HEK293 (cell line): ENCODE results near the gene LYPD6B.

Source experiments
- CTCF ChIA-PET: fragments of 350-600 bp; formaldehyde crosslinking; extraction: SDS; loops from one replicate; lab custom pipeline; 2021; ENCODE audit warnings: antibody characterized with exemption; lab: Yijun Ruan, JAX
- POLR2A ChIA-PET: fragments of 300-600 bp; formaldehyde crosslinking; extraction: SDS; loops from one replicate; lab custom pipeline; 2020; ENCODE audit warnings: antibody characterized with exemption, inconsistent platforms; lab: Yijun Ruan, JAX
- H3K27ac ChIP-seq: fragments of 200-500 bp; sonication (Bioruptor generic); 2 replicates; pipeline ENCODE4 v1.5.1; 2014; ENCODE audit warnings: low read depth, low read length, control low read depth, inconsistent platforms; ENCODE audit errors: extremely low read depth
- H3K36me3 ChIP-seq, 2 experiments: fragments of 200-500 bp in 1 of 2; sonication (Bioruptor generic) in 1 of 2; 1 replicate in 1 of 2; 2 replicates in 1 of 2; pipeline ENCODE4 v1.5.1; 2014 to 2017; ENCODE audit warnings: inconsistent platforms in 2 of 2, low read length in 2 of 2; ENCODE audit not compliant: control insufficient read depth in 2 of 2, insufficient read depth in 1 of 2
- H3K4me1 ChIP-seq: fragments of 200-500 bp; sonication (Bioruptor generic); 2 replicates; pipeline ENCODE4 v1.5.1; 2014; ENCODE audit warnings: mild to moderate bottlenecking, low read length, inconsistent platforms; ENCODE audit not compliant: control insufficient read depth, insufficient read depth
- H3K4me3 ChIP-seq: 2 replicates; pipeline ENCODE4 v1.5.1; 2011; ENCODE audit warnings: low read depth, mild to moderate bottlenecking, control low read depth, low read length, moderate library complexity
- H3K9me3 ChIP-seq: fragments of 200-500 bp; sonication (Bioruptor generic); 2 replicates; pipeline ENCODE4 v1.5.1; 2014; ENCODE audit warnings: low read depth, low read length, inconsistent platforms; ENCODE audit not compliant: control insufficient read depth, insufficient read depth
- AEBP2 ChIP-seq: fragments of 450-650 bp; formaldehyde crosslinking; IDR thresholded peaks from 2 replicates; pipeline ENCODE4 v1.5.1; 2016; ENCODE audit warnings: missing biosample characterization, missing genetic modification characterization, borderline replicate concordance
- KLF1 ChIP-seq: fragments of 450-650 bp; formaldehyde crosslinking; IDR thresholded peaks from 2 replicates; pipeline ENCODE4 v1.5.1; 2016; ENCODE audit warnings: missing biosample characterization, missing genetic modification characterization
- KLF10 ChIP-seq: fragments of 450-650 bp; IDR thresholded peaks from 2 replicates; pipeline ENCODE4 v1.5.1; 2018; ENCODE audit warnings: missing biosample characterization, mild to moderate bottlenecking, missing genetic modification characterization
- MZF1 ChIP-seq: fragments of 450-650 bp; formaldehyde crosslinking; IDR thresholded peaks from 2 replicates; pipeline ENCODE4 v1.5.1; 2017; ENCODE audit warnings: missing biosample characterization, missing genetic modification characterization, borderline replicate concordance
- REPIN1 ChIP-seq: fragments of 450-650 bp; formaldehyde crosslinking; IDR thresholded peaks from 2 replicates; pipeline ENCODE4 v1.5.1; 2017; ENCODE audit warnings: missing biosample characterization, missing genetic modification characterization, low read depth
- SP2 ChIP-seq: fragments of 450-650 bp; formaldehyde crosslinking; IDR thresholded peaks from 2 replicates; pipeline ENCODE4 v1.5.1; 2016; ENCODE audit warnings: missing biosample characterization, missing genetic modification characterization
- ZEB2 ChIP-seq: fragments of 450-650 bp; formaldehyde crosslinking; IDR thresholded peaks from 2 replicates; pipeline ENCODE4 v1.5.1; 2016; ENCODE audit warnings: missing biosample characterization, missing genetic modification characterization
- ZNF114 ChIP-seq: fragments of 450-650 bp; formaldehyde crosslinking; IDR thresholded peaks from 2 replicates; pipeline ENCODE4 v1.5.0; 2017; ENCODE audit warnings: missing biosample characterization, missing genetic modification characterization
- ZNF175 ChIP-seq: fragments of 450-650 bp; formaldehyde crosslinking; IDR thresholded peaks from 2 replicates; pipeline ENCODE4 v1.5.1; 2016; ENCODE audit warnings: missing biosample characterization, missing genetic modification characterization
- ZNF280C ChIP-seq: fragments of 450-650 bp; formaldehyde crosslinking; IDR thresholded peaks from 2 replicates; pipeline ENCODE4 v1.5.1; 2016; ENCODE audit warnings: missing biosample characterization, missing genetic modification characterization
- ZNF280D ChIP-seq: fragments of 450-650 bp; formaldehyde crosslinking; IDR thresholded peaks from 2 replicates; pipeline ENCODE4 v1.5.1; 2016; ENCODE audit warnings: missing biosample characterization, missing genetic modification characterization
- ZNF292 ChIP-seq: fragments of 450-650 bp; formaldehyde crosslinking; IDR thresholded peaks from 2 replicates; pipeline ENCODE4 v1.5.1; 2016; ENCODE audit warnings: low read depth, missing biosample characterization, missing genetic modification characterization, borderline replicate concordance
- ZNF311 ChIP-seq: fragments of 450-650 bp; formaldehyde crosslinking; IDR thresholded peaks from 2 replicates; pipeline ENCODE4 v1.5.1; 2017; ENCODE audit warnings: missing biosample characterization, missing genetic modification characterization, borderline replicate concordance
- ZNF354C ChIP-seq: fragments of 450-650 bp; formaldehyde crosslinking; IDR thresholded peaks from 2 replicates; pipeline ENCODE4 v1.5.1; 2016; ENCODE audit warnings: missing biosample characterization, missing genetic modification characterization, low read depth, borderline replicate concordance
- ZNF433 ChIP-seq: fragments of 450-650 bp; formaldehyde crosslinking; IDR thresholded peaks from 2 replicates; pipeline ENCODE4 v1.5.1; 2016; ENCODE audit warnings: missing biosample characterization, missing genetic modification characterization, low read depth
- ZNF510 ChIP-seq: fragments of 450-650 bp; formaldehyde crosslinking; IDR thresholded peaks from 2 replicates; pipeline ENCODE4 v1.5.1; 2018; ENCODE audit warnings: mild to moderate bottlenecking, missing genetic modification characterization, missing biosample characterization; ENCODE audit not compliant: insufficient replicate concordance
- ZNF549 ChIP-seq: fragments of 450-650 bp; IDR thresholded peaks from 2 replicates; pipeline ENCODE4 v1.5.1; 2018; ENCODE audit warnings: missing biosample characterization, missing genetic modification characterization, mild to moderate bottlenecking, inconsistent platforms, moderate library complexity

Gene LYPD6B

GRCh38 chr2:149009576-149010461 is 28.7 kb upstream of the LYPD6B start:
- CTCF ChIA-PET, result interaction anchor here (0.6 to 3.3 kb wide), 3 partner anchors 8 to 564 kb away, joined by 3 to 19 read pairs (median 4); no protein-coding TSS in a partner anchor
- H3K9me3 ChIP-seq, result no peaks in the 10 kb centered on the region
- no peaks in the 10 kb centered on the region for H3K4me1 ChIP-seq
- no peak for TF ChIP-seq ZNF354C (tag by site-specific recombination)
- POLR2A ChIA-PET, result no interaction called here
- H3K4me3 ChIP-seq, result no peak overlapping the region
- peaks cover 0 to 79% of the 10 kb centered on the region in 2 experiments; a peak in 1 of 3 replicates for H3K36me3 ChIP-seq
- no peak overlapping the region for H3K27ac ChIP-seq

- no peaks in the 10 kb centered on the region for H3K9me3 ChIP-seq
- H3K4me3 ChIP-seq, result no peak overlapping the region
- ChIA-PET CTCF (no interaction called here), POLR2A (no interaction called here)
- peaks cover 0 to 78% of the 10 kb centered on the region in 2 experiments; a peak in 1 of 3 replicates for H3K36me3 ChIP-seq
- no peaks in the 10 kb centered on the region for H3K4me1 ChIP-seq
- H3K27ac ChIP-seq, result no peak overlapping the region
- no peak for TF ChIP-seq MZF1
- no peak for TF ChIP-seq ZNF311 (tag by site-specific recombination)
- TF ChIP-seq SP2 (tag by site-specific recombination), result no peak
Observed at GRCh38 chr2:149012545-149012944, 26.0 kb upstream of the LYPD6B start.

- CTCF ChIA-PET, result interaction anchor here (0.7 to 2.3 kb wide), 8 partner anchors 10 to 878 kb away, joined by 3 to 9 read pairs (median 3); no protein-coding TSS in a partner anchor
- POLR2A ChIA-PET, result no interaction called here
- TF ChIP-seq ZNF433 (tag by site-specific recombination), result no peak
- TF ChIP-seq ZNF280D, result no peak
- TF ChIP-seq ZNF114, result no peak
- TF ChIP-seq ZNF549, result no peak
- TF ChIP-seq KLF1, result no peak
- no peak for TF ChIP-seq ZNF292 (tag by site-specific recombination)
- no peak for TF ChIP-seq REPIN1
- TF ChIP-seq ZNF175 (tag by site-specific recombination), result no peak
- TF ChIP-seq AEBP2, result no peak
- TF ChIP-seq KLF10 (tag by site-specific recombination), result no peak
- no peak for TF ChIP-seq ZNF280C (tag by site-specific recombination)
- TF ChIP-seq ZEB2 (tag by site-specific recombination), result no peak
- no peak for TF ChIP-seq ZNF510 (tag by site-specific recombination)
- H3K27ac ChIP-seq, result no peak overlapping the region
- 0 out of 2 replicates have a peak, but pooled peaks cover under 1% of the 10 kb centered on the region for H3K4me1 ChIP-seq
- peaks cover 0 to 56% of the 10 kb centered on the region in 2 experiments; a peak in 1 of 3 replicates for H3K36me3 ChIP-seq
- no peaks in the 10 kb centered on the region for H3K9me3 ChIP-seq
- H3K4me3 ChIP-seq, result no peak overlapping the region
Observed at GRCh38 chr2:149015501-149015900, 23.0 kb upstream of the LYPD6B start.
